GM21360 (cell line): ENCODE measurements around the gene ANO10.

Source experiments
- ATAC-seq: cut with Tn5 transposase; IDR thresholded peaks from one replicate; pipeline ENCODE4 v1.9.1; 2021; ENCODE audit warnings: mild to moderate bottlenecking, moderate library complexity; ENCODE audit not compliant: unreplicated experiment

ANO10 gene

DNA sequence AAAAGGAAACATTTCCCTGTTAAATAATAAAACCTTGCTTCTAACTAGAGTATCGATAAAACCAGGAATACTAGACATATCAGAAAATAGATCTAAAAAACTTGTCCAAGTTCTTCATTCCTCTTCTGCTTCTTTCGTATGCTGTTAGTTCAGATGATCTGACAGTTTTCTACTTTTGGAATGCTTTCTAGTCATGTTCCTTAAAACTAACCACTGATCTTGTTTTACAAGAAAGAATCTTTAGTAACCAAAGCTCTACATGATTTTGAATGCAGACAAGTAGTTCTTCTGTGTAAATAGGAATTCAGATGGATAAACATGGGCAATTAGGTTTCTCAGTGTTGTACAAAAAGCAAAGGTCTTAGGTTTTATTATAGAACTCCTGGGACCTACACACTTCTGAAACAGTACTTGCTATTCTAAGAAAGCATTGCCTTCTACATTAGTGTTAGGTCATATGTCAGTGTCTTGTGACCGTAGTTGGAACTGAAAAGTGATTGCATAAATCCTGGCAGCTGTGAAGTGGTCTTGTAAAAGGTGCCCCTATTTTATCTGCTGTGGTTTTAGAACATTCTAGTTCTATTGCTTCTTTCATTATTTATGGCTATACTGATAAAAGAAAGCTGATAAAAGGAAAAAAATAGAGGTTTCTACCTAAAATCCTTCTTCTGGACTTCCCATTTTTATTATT, 294.8 kb downstream of the ANO10 start:
- peak; percentile 67 for ATAC-seq

GRCh38 chr3:43323541-43323940, 298.3 kb downstream of the ANO10 start:
- ATAC-seq, result no peak

DNA sequence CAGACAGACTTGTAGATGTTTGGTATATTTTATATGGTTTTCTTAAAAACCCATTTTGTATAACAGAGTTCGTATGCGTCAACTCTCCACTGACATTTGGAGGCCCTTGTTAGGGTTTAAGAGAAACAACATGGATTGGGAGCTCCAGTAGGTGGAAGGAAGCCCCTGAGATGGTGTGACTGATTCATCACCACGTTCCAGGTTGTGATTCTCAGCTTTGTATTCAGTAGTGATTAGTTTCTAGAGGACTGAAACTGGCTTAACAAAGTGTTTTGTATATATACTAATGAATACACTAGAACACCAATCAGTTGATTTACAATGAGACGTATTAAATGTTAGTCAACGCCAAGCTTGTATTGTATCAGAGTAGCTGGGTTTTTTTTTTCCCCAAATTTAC, 301.5 kb downstream of the ANO10 start:
- ATAC-seq, result no peak

DNA sequence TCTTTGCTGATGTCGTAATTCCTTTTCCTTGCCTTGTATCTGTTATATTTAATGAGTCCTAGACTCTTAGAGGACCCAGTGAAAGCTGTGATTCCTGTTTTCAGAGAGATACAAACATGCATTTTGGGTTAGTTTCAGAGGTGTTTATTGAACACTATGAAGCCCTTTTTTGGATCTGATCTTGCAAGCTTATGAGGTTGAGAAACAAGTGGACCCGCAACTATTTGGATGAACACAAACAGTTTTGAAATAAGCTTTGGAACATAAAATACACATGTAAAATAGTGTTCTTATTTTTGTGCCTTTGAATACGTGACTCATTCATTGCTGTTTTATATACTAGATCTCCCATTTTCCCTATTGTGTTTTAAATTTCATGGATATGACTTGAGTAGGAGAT, 302.0 kb downstream of the ANO10 start:
- no peak for ATAC-seq

GRCh38 chr3:43319376-43319775, 302.4 kb downstream of the ANO10 start:
- no peak for ATAC-seq

DNA sequence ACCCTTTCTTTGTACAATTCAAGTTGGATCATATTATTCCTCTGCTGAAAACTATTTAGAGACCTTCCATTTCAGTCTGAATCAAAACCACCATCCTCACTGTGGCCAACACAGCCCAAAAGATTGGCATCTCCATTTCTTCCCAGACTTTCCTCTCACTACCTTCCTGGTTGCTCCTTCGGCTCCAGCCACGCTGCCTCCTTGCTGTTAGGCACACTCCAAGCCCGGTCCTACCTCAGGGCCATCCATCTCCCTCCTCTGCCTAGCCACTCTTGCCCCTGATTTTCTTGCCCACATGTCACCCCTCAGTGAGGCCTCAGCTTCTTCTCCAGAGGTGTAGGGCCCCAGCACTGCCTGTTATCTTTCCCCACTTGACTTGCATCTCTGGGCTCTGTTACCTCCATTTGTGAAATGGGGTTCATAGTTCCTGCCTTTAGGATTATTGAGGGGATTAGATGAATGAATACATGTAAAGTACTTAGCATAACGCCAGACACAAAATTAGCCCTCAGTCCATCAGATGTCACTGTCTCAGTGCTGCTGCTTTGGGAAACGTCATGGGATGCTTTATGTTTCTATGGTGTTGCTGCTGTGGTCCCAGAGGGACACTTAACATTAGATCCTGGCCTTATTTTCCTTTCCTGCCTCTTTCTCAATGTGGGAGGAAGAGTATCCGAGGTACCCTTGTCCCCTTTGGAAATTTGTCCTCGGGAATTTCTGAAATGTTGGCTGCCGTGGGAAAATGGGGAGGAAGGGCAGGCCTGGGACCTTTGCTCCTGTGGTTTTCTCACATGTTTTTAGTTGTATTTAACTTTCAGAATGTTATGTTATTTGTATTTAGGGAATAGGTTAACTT, 304.1 kb downstream of the ANO10 start:
- no peak for ATAC-seq

GRCh38 chr3:43316783-43317460, 304.9 kb downstream of the ANO10 start:
- no peak for ATAC-seq
